OCI-LY3 (cell line): ENCODE data around the gene PRCD.

ENCODE experiments used
- H2AFZ ChIP-seq: fragments of 200-600, 300-600 bp; shearing (Covaris generic); 2 replicates; pipeline ENCODE4 v1.6.0; 2014; ENCODE audit warnings: antibody characterized with exemption, low read depth, low read length
- H3K27ac ChIP-seq: fragments of 200-600, 300-600 bp; sonication (generic); 2 replicates; pipeline ENCODE4 v1.5.1; 2014; ENCODE audit warnings: mild to moderate bottlenecking, low read length, moderate library complexity, mixed read lengths
- H3K27me3 ChIP-seq: fragments of 200-600, 300-600 bp; sonication (generic); 2 replicates; pipeline ENCODE4 v1.6.1; 2014; ENCODE audit warnings: low read depth, low read length, mixed read lengths
- H3K36me3 ChIP-seq: fragments of 200-600, 300-600 bp; sonication (generic); replicated peaks from 2 replicates; pipeline ENCODE3; 2014; ENCODE audit warnings: low read depth, low read length, mixed read lengths
- H3K4me1 ChIP-seq: fragments of 300-600, 200-600 bp; sonication (generic); 2 replicates; pipeline ENCODE4 v1.6.1; 2014; ENCODE audit warnings: low read length, mixed read lengths
- H3K4me2 ChIP-seq: fragments of 200-600, 300-600 bp; sonication (generic); 2 replicates; pipeline ENCODE4 v1.6.1; 2014; ENCODE audit warnings: low read length, mixed read lengths
- H3K4me3 ChIP-seq: fragments of 300-600, 200-600 bp; sonication (generic); 2 replicates; pipeline ENCODE4 v1.5.1; 2014; ENCODE audit warnings: antibody characterized with exemption, mild to moderate bottlenecking, low read length, moderate library complexity
- H3K79me2 ChIP-seq: fragments of 300-600, 200-600 bp; shearing (Covaris generic); 2 replicates; pipeline ENCODE4 v1.6.1; 2014; ENCODE audit warnings: mild to moderate bottlenecking, low read length, mixed read lengths
- H3K9ac ChIP-seq: fragments of 300-600, 200-600 bp; shearing (Covaris generic); 2 replicates; pipeline ENCODE4 v1.6.0; 2014; ENCODE audit warnings: mild to moderate bottlenecking, low read length, moderate library complexity
- H3K9me3 ChIP-seq: fragments of 200-600, 300-600 bp; shearing (Covaris generic); 2 replicates; pipeline ENCODE4 v1.6.1; 2014; ENCODE audit warnings: low read length, mixed read lengths; ENCODE audit not compliant: insufficient read depth
- H4K20me1 ChIP-seq: fragments of 200-600, 300-600 bp; sonication (generic); 2 replicates; pipeline ENCODE4 v1.6.1; 2016; ENCODE audit warnings: low read length, mixed read lengths; ENCODE audit not compliant: insufficient read depth
- EZH2phosphoT487 ChIP-seq: fragments of 200-600 bp; shearing (Covaris generic); IDR thresholded peaks from 2 replicates; pipeline ENCODE4 v1.6.1; 2018; ENCODE audit warnings: antibody characterized with exemption, mixed run types, low read depth
- TF ChIP-seq, protein P1 (sequence below): fragments of 200-600, 300-600 bp; sonication (generic); IDR thresholded peaks from 2 replicates; pipeline ENCODE4 v1.5.1; 2014; ENCODE audit warnings: antibody characterized with exemption, low read length, low read depth

Gene PRCD

DNA sequence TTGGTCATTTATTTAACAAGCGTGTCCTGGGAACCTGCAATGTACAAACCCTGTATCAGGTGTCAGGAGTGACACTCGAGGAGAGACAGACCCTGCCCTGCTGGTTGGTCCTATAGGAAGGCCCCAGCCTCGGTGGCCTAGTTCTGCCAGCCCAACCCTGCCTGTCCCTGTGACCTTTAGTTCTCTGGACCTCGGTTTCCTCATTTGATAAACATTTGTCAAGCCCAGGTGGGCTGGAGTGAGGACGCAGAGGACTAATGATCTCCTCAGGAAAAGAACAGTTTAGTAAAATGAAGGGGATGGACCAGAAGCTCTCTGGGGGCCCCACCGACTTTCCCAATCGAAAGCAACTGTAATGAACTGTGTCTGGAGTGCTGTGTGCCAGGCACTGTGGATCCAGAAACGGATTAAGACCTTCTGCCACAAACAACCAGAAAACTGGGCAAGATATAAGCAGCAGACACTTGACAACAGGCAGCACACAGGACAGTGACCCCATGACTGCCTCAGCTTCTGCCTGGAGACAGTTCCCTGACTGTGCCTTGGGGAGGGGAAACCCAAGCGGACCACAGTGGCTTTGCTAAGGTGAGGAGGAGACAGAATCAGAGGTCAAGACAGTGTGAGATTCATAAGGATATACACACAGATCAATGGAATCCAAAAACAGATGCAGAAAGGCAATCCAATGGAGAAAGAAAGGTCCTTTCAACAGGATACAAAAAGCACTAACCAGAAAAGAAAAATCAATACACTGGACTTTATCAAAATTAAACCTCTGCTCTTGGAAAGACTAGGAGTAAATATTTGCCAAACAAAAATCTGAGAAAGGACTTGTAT, 8.8 kb downstream of the PRCD start:
- no peak overlapping the region for H3K9ac ChIP-seq
- H3K79me2 ChIP-seq: no peaks in the 10 kb centered on the region
- no peaks in the 10 kb centered on the region for H3K36me3 ChIP-seq
- no peaks in the 10 kb centered on the region for H3K4me1 ChIP-seq
- no peaks in the 10 kb centered on the region for H3K9me3 ChIP-seq
- no peaks in the 10 kb centered on the region for H3K27me3 ChIP-seq
- no peak overlapping the region for H3K27ac ChIP-seq
- H3K4me3 ChIP-seq: no peak overlapping the region
- no peak for TF ChIP-seq EZH2phosphoT487
- TF ChIP-seq, protein P1, sequence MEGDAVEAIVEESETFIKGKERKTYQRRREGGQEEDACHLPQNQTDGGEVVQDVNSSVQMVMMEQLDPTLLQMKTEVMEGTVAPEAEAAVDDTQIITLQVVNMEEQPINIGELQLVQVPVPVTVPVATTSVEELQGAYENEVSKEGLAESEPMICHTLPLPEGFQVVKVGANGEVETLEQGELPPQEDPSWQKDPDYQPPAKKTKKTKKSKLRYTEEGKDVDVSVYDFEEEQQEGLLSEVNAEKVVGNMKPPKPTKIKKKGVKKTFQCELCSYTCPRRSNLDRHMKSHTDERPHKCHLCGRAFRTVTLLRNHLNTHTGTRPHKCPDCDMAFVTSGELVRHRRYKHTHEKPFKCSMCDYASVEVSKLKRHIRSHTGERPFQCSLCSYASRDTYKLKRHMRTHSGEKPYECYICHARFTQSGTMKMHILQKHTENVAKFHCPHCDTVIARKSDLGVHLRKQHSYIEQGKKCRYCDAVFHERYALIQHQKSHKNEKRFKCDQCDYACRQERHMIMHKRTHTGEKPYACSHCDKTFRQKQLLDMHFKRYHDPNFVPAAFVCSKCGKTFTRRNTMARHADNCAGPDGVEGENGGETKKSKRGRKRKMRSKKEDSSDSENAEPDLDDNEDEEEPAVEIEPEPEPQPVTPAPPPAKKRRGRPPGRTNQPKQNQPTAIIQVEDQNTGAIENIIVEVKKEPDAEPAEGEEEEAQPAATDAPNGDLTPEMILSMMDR: no peak
- H3K4me2 ChIP-seq: no peak overlapping the region
- no peaks in the 10 kb centered on the region for H4K20me1 ChIP-seq
- no peak overlapping the region for H2AFZ ChIP-seq

GRCh38 chr17:76549215-76549518, 9.3 kb downstream of the PRCD start:
- TF ChIP-seq, protein P1: no peak
- TF ChIP-seq EZH2phosphoT487: no peak
- Histone ChIP-seq H3K9ac (no peak overlapping the region), H3K4me2 (no peak overlapping the region), H3K79me2 (no peaks in the 10 kb centered on the region), H2AFZ (no peak overlapping the region), H3K4me1 (no peaks in the 10 kb centered on the region), H3K36me3 (no peaks in the 10 kb centered on the region), H3K27me3 (no peaks in the 10 kb centered on the region), H3K4me3 (no peak overlapping the region), H3K27ac (no peak overlapping the region), H4K20me1 (no peaks in the 10 kb centered on the region), H3K9me3 (no peaks in the 10 kb centered on the region)

DNA sequence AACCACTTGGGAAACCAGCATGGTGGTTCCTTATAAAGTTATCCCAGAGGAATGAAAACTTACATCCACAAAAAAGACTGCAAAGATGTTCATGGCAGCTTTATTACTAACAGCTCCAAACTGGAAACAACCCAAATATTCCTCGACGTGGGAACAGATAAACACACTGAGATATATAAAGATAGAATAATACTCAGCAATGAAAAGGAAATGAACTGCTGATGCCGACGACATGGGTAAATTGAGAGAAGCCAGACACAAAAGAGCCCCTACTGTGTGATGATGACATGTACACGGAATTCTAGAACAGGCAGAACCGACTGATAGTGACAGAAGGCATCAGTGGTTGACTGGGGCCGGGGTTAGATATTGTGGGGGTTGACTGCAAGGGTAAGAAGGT, 9.7 kb downstream of the PRCD start:
- Histone ChIP-seq H2AFZ (no peak overlapping the region), H3K27ac (no peak overlapping the region), H3K4me3 (no peak overlapping the region), H3K9me3 (no peaks in the 10 kb centered on the region), H3K4me1 (no peaks in the 10 kb centered on the region), H3K27me3 (no peaks in the 10 kb centered on the region), H3K9ac (no peak overlapping the region), H3K79me2 (no peaks in the 10 kb centered on the region), H3K4me2 (no peak overlapping the region), H4K20me1 (no peaks in the 10 kb centered on the region), H3K36me3 (no peaks in the 10 kb centered on the region)
- TF ChIP-seq, protein P1: no peak
- no peak for TF ChIP-seq EZH2phosphoT487

- no peak overlapping the region for H3K9ac ChIP-seq
- TF ChIP-seq, protein P1: no peak
- no peak for TF ChIP-seq EZH2phosphoT487
- H3K4me3 ChIP-seq: no peak overlapping the region
- H3K36me3 ChIP-seq: no peaks in the 10 kb centered on the region
- no peaks in the 10 kb centered on the region for H3K79me2 ChIP-seq
- H3K27ac ChIP-seq: no peak overlapping the region
- H4K20me1 ChIP-seq: no peaks in the 10 kb centered on the region
- no peak overlapping the region for H3K4me2 ChIP-seq
- H3K4me1 ChIP-seq: no peaks in the 10 kb centered on the region
- H3K27me3 ChIP-seq: no peaks in the 10 kb centered on the region
- no peaks in the 10 kb centered on the region for H3K9me3 ChIP-seq
- H2AFZ ChIP-seq: no peak overlapping the region
Measured at GRCh38 chr17:76550712-76551615, 11.1 kb downstream of the PRCD start.
